ENCODE measurements around the gene CUL5. TPM values are rescaled to one million over a fixed set of nuclear protein-coding genes. Genes with fewer than 3 reads are reported as not detected.

The CUL5 gene
- total RNA-seq, 1 experiment from 2014 or later = 75.4 TPM

DNA sequence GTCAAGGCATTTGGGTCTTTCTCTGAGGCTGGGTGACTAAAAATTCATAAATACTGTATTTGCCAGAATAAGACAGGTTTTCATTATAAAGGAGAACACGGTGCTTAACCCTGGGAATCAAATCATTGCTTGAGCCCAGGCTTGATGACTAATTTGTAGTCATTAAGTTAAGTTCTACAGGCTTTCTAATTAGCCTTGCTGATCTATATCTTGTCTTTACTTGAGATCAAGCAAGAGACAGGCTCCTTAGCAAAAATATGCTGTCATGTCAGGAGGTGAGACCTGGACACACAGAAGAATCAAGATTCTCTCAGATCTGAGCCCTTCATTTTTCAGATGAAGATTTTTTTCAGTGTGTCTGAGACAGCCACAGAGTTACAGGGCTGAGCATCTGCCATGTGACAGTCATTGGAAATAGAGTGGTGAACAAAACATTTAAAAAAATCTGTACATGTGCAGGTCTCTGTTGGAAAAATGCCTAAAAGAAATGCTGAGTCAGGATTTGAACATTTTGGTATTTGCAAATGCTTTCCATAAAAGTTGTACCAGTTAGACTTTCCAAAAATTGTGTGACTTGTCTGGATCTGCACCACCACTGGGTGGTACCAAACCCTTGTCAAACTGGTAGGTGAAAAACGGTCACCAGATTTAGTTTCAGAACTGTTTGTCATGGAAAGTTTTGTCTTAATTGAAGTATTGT, 127.3 kb downstream of the CUL5 start:
- intact Hi-C loops (cut with micrococcal nuclease; ENCODE audit: unreplicated experiment) = loop anchor here (1.0 kb wide), 1 partner anchor 512 kb away; no protein-coding TSS in a partner anchor
- CTCF ChIA-PET = interaction anchor here (0.7 kb wide), 1 partner anchor 17 kb away, joined by 4 read pairs; no protein-coding TSS in a partner anchor
- Mint-ChIP-seq H3K4me3 (ENCODE audit: unreplicated experiment) (no peak overlapping the region), H3K36me3 (ENCODE audit: insufficient read depth, unreplicated experiment) (peaks cover 44% of the 10 kb centered on the region), H3K9me3 (ENCODE audit: unreplicated experiment) (no peaks in the 10 kb centered on the region), H3K27me3 (ENCODE audit: insufficient read depth, unreplicated experiment) (no peaks in the 10 kb centered on the region), H3K27ac (ENCODE audit: unreplicated experiment) (no peak overlapping the region), H3K4me1 (ENCODE audit: low read depth, unreplicated experiment) (no peaks in the 10 kb centered on the region)
- TF ChIP-seq, protein P1, sequence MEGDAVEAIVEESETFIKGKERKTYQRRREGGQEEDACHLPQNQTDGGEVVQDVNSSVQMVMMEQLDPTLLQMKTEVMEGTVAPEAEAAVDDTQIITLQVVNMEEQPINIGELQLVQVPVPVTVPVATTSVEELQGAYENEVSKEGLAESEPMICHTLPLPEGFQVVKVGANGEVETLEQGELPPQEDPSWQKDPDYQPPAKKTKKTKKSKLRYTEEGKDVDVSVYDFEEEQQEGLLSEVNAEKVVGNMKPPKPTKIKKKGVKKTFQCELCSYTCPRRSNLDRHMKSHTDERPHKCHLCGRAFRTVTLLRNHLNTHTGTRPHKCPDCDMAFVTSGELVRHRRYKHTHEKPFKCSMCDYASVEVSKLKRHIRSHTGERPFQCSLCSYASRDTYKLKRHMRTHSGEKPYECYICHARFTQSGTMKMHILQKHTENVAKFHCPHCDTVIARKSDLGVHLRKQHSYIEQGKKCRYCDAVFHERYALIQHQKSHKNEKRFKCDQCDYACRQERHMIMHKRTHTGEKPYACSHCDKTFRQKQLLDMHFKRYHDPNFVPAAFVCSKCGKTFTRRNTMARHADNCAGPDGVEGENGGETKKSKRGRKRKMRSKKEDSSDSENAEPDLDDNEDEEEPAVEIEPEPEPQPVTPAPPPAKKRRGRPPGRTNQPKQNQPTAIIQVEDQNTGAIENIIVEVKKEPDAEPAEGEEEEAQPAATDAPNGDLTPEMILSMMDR (IDR thresholded peaks at IDR 0.05; ENCODE audit: insufficient read depth in 1 of 2, low read depth in 1 of 2, low read length in 1 of 2, severe bottlenecking in 1 of 2, unreplicated experiment in 1 of 2) = peak in 1 of 2 experiments; percentile 37
- Histone ChIP-seq H3K27me3 (replicated peaks; ENCODE audit: control insufficient read depth, insufficient read depth, low read length) (no peaks in the 10 kb centered on the region), H3K36me3 (ENCODE audit: control insufficient read depth, insufficient read depth, low read length) (peaks cover 3% of the 10 kb centered on the region; the same call in 1 of the 2 replicates), H3K4me3 (ENCODE audit: low read depth, low read length) (no peak overlapping the region), H3K9me3 (no peaks in the 10 kb centered on the region), H3K4me1 (no peaks in the 10 kb centered on the region)
- no TSS peak for BruUV-seq (replicated peaks)
- peak in 1 of 2 experiments; percentile 21 for DNase-seq
- POLR2A ChIA-PET = no interaction called here

DNA sequence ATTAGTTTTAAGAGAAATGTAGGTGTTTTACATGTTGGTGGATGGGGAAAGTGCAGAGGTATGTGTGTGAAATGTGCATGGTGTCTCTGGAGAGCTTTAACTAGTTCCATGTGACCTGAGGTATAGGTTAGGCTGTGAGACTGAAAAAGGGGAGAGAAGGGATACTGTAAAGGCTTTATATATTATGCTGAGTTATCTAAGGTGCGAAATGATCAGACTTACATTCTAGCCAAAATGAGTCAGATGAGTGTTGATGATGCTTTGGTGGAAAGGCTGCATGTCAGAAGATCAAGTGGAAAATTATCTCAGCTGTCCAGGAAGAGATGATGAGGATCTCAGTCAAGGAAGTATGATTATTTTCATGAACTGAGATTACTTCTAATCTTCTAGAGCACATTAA, 128.5 kb downstream of the CUL5 start:
- POLR2A ChIA-PET = interaction anchor here (0.6 kb wide), 1 partner anchor 328 kb away, joined by 10 read pairs; no protein-coding TSS in a partner anchor

DNA sequence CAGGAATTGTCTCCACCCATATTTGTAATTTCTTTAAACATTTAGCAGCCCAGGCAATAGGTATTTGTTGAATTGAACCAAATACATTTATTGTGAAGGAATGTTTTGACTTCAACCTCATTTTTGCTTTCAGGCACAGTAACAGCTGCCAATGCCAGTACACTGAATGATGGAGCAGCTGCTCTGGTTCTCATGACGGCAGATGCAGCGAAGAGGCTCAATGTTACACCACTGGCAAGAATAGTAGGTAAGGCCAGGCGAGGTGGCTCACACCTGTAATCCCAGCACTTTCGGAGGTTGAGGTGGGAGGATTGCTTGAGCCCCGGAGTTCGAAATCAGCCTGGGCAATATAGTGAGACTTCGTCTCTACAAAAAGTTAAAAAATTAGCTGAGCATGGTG, 133.6 kb downstream of the CUL5 start:
- intact Hi-C loops (cut with micrococcal nuclease; ENCODE audit: unreplicated experiment) = no loop called here
- no TSS peak for BruUV-seq (replicated peaks)
- no peaks in the 10 kb centered on the region for H3K27me3 Mint-ChIP-seq (ENCODE audit: insufficient read depth, unreplicated experiment)
- H3K27me3 ChIP-seq (replicated peaks; ENCODE audit: control insufficient read depth, insufficient read depth, low read length) = no peaks in the 10 kb centered on the region
- H3K4me1 ChIP-seq = no peaks in the 10 kb centered on the region
- H3K27ac Mint-ChIP-seq (ENCODE audit: unreplicated experiment) = no peak overlapping the region
- no peaks in the 10 kb centered on the region for H3K4me1 Mint-ChIP-seq (ENCODE audit: low read depth, unreplicated experiment)
- no peak for DNase-seq
- H3K9me3 Mint-ChIP-seq (ENCODE audit: unreplicated experiment) = no peaks in the 10 kb centered on the region
- H3K4me3 ChIP-seq (ENCODE audit: low read depth, low read length) = no peak overlapping the region
- peaks cover 69% of the 10 kb centered on the region for H3K36me3 Mint-ChIP-seq (ENCODE audit: insufficient read depth, unreplicated experiment)
- H3K4me3 Mint-ChIP-seq (ENCODE audit: unreplicated experiment) = no peak overlapping the region
- H3K9me3 ChIP-seq = no peaks in the 10 kb centered on the region
- peaks cover 2% of the 10 kb centered on the region for H3K36me3 ChIP-seq (ENCODE audit: control insufficient read depth, insufficient read depth, low read length)
- ChIA-PET POLR2A (no interaction called here), CTCF (interaction anchor here (0.6 kb wide), 1 partner anchor 508 kb away, joined by 3 read pairs; no protein-coding TSS in a partner anchor)
- TF ChIP-seq, protein P1 (IDR thresholded peaks at IDR 0.05; ENCODE audit: insufficient read depth in 1 of 2, low read depth in 1 of 2, low read length in 1 of 2, severe bottlenecking in 1 of 2, unreplicated experiment in 1 of 2) = no peak

More for the DNA sequence above, 128.5 kb downstream of the CUL5 start:
- intact Hi-C loops (cut with micrococcal nuclease; ENCODE audit: unreplicated experiment) = no loop called here
- Mint-ChIP-seq H3K27me3 (ENCODE audit: insufficient read depth, unreplicated experiment) (no peaks in the 10 kb centered on the region), H3K4me3 (ENCODE audit: unreplicated experiment) (no peak overlapping the region), H3K4me1 (ENCODE audit: low read depth, unreplicated experiment) (no peaks in the 10 kb centered on the region), H3K36me3 (ENCODE audit: insufficient read depth, unreplicated experiment) (peaks cover 47% of the 10 kb centered on the region), H3K27ac (ENCODE audit: unreplicated experiment) (no peak overlapping the region), H3K9me3 (ENCODE audit: unreplicated experiment) (no peaks in the 10 kb centered on the region)
- BruUV-seq (replicated peaks) = no TSS peak
- Histone ChIP-seq H3K36me3 (ENCODE audit: control insufficient read depth, insufficient read depth, low read length) (peaks cover 3% of the 10 kb centered on the region; the same call in 1 of the 2 replicates), H3K9me3 (no peaks in the 10 kb centered on the region), H3K4me1 (no peaks in the 10 kb centered on the region), H3K27me3 (replicated peaks; ENCODE audit: control insufficient read depth, insufficient read depth, low read length) (no peaks in the 10 kb centered on the region), H3K4me3 (ENCODE audit: low read depth, low read length) (no peak overlapping the region)
- TF ChIP-seq, protein P1 (IDR thresholded peaks at IDR 0.05; ENCODE audit: insufficient read depth in 1 of 2, low read depth in 1 of 2, low read length in 1 of 2, severe bottlenecking in 1 of 2, unreplicated experiment in 1 of 2) = no peak
- no peak for DNase-seq
- CTCF ChIA-PET = interaction anchor here (2.2 kb wide), 1 partner anchor 18 kb away, joined by 5 read pairs; no protein-coding TSS in a partner anchor
